Measurements from ENCODE around the gene DNHD1. TPM values are rescaled to one million over a fixed set of nuclear protein-coding genes. Genes with fewer than 3 reads are reported as not detected.

DNHD1 gene
- total and polyA plus RNA-seq, 2 of the 8 experiments (the other 6 are each of a cell fraction or from before 2014, with no cell fraction given) = 5.0 to 6.8 TPM

GRCh38 chr11:6613496-6613895 is 116.4 kb downstream of the DNHD1 start (continued):
- TF ChIP-seq HDAC6 (IDR thresholded peaks at IDR 0.05; ENCODE audit: low read depth, low read length) (no peak), SIRT6 (IDR thresholded peaks at IDR 0.05; ENCODE audit: low read length) (no peak), YY1 (IDR thresholded peaks at IDR 0.05; ENCODE audit: low read depth, low read length) (no peak), FOSL1 (IDR thresholded peaks at IDR 0.05; ENCODE audit: insufficient read depth, low read depth, low read length) (no peak), POU5F1 (IDR thresholded peaks at IDR 0.05; ENCODE audit: low read depth, low read length) (no peak), GTF2F1 (IDR thresholded peaks at IDR 0.05; ENCODE audit: borderline replicate concordance, low read depth, low read length) (no peak)

Data from H1 (cell line).